Measurements from ENCODE around the gene WIPF3. TPM values are rescaled to one million over a fixed set of nuclear protein-coding genes. Genes with fewer than 3 reads are reported as not detected.

Gene WIPF3, protein sequence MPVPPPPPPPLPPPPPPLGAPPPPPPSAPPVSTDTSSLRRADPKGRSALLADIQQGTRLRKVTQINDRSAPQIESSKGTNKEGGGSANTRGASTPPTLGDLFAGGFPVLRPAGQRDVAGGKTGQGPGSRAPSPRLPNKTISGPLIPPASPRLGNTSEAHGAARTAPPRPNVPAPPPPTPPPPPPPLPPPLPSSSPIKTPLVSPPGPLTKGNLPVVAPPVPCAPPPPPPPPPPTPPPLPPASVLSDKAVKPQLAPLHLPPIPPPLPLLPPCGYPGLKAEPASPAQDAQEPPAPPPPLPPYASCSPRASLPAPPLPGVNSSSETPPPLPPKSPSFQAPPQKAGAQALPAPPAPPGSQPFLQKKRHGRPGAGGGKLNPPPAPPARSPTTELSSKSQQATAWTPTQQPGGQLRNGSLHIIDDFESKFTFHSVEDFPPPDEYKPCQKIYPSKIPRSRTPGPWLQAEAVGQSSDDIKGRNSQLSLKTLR
- total RNA-seq, result 0.25 TPM in 1 of 2 replicates, not detected in the other

DNA sequence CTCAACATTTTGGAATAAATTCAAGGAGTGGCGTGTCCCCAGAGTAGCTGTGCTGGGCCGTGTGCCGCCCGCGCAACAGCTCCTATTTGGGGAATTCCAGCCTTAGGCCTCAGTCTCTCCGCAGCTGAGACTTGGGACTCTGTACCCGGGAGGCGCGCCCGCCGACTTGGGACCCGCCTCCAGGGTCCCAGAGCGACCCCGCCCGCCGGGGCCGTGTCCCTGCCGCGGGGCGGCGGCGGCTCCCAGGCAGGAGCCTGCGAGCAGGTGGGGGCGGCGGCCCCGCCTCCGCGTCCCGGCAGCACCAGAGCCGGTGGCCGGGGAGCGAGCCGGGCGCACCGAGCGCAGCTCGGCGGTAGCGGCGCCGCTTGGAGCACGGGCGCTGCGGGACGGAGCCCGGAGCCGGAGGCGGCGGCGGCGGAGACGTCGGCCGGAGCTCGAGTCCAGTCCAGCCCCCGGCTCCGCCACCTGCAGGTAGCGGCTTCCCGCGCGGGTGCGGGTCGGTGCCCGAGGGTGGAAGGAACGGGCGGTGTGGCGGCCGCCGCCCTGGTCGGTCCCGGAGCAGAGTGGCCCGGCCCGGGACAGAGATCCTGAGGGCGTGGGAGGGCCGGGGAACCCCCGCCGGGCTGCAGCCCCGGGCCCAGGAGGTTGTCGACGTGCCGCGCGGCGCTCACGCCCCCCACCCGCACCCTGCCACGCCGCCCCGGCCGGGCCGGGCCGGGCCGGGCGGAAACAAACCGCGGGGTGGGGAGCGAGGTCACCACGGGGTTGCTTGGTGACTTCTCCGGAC lies at the start of gene WIPF3:
TSS of gene WIPF3 (plus strand) at position 301 of the 787 bp plus-strand sequence. CDS start 28,217 bp downstream, outside the sequence.

Other genes with a start within 250 kb of the WIPF3 start
- gene PRR15, start 242.7 kb upstream of the WIPF3 start, total RNA-seq, result 0.06 and 0.16 TPM in 2 replicates
- 34.8 and 95.2 TPM in 2 replicates for gene SCRN1, start 183.3 kb downstream of the WIPF3 start, total RNA-seq
- 7.0 and 14.2 TPM in 2 replicates for gene FKBP14, start 220.2 kb downstream of the WIPF3 start, total RNA-seq
- gene PLEKHA8, start 221.9 kb downstream of the WIPF3 start, total RNA-seq, result 7.8 and 20.5 TPM in 2 replicates

Data from bladder microvascular endothelial cell (primary cell).